ENCODE results near the gene TVP23A.

TVP23A gene

GRCh38 chr16:10808850-10809249 is 9.7 kb downstream of the TVP23A start:
- Histone ChIP-seq H3K4me3 (ENCODE audit: low read depth, low read length) (no peak overlapping the region), H2AFZ (no peak overlapping the region), H3K4me2 (ENCODE audit: low read length) (no peak overlapping the region), H3K79me2 (no peaks in the 10 kb centered on the region), H3K27ac (no peak overlapping the region), H3K9me3 (ENCODE audit: control insufficient read depth, low read length) (no peaks in the 10 kb centered on the region), H3K36me3 (ENCODE audit: control insufficient read depth, insufficient read depth, low read length) (no peaks in the 10 kb centered on the region), H3K27me3 (ENCODE audit: control insufficient read depth, insufficient read depth, low read length) (no peaks in the 10 kb centered on the region), H3K9ac (no peak overlapping the region), H3K4me1 (no peaks in the 10 kb centered on the region)
- TF ChIP-seq CTCF (IDR thresholded peaks at IDR 0.05), result no peak

- no peaks in the 10 kb centered on the region for H3K4me1 ChIP-seq
- no peak overlapping the region for H3K9ac ChIP-seq
- H3K27me3 ChIP-seq (ENCODE audit: control insufficient read depth, insufficient read depth, low read length), result no peaks in the 10 kb centered on the region
- no peaks in the 10 kb centered on the region for H3K36me3 ChIP-seq (ENCODE audit: control insufficient read depth, insufficient read depth, low read length)
- H3K27ac ChIP-seq, result no peak overlapping the region
- H2AFZ ChIP-seq, result no peak overlapping the region
- TF ChIP-seq CTCF (IDR thresholded peaks at IDR 0.05), result no peak
- no peaks in the 10 kb centered on the region for H3K79me2 ChIP-seq
- no peak overlapping the region for H3K4me2 ChIP-seq (ENCODE audit: low read length)
- no peaks in the 10 kb centered on the region for H3K9me3 ChIP-seq (ENCODE audit: control insufficient read depth, low read length)
- H3K4me3 ChIP-seq (ENCODE audit: low read depth, low read length), result no peak overlapping the region
Observed at GRCh38 chr16:10808218-10808617, 10.4 kb downstream of the TVP23A start.

GRCh38 chr16:10806698-10807097 is 11.9 kb downstream of the TVP23A start:
- TF ChIP-seq CTCF (IDR thresholded peaks at IDR 0.05), result no peak
- H3K36me3 ChIP-seq (ENCODE audit: control insufficient read depth, insufficient read depth, low read length), result no peaks in the 10 kb centered on the region
- H3K4me2 ChIP-seq (ENCODE audit: low read length), result no peak overlapping the region
- H3K27me3 ChIP-seq (ENCODE audit: control insufficient read depth, insufficient read depth, low read length), result no peaks in the 10 kb centered on the region
- no peak overlapping the region for H2AFZ ChIP-seq
- no peaks in the 10 kb centered on the region for H3K4me1 ChIP-seq
- no peaks in the 10 kb centered on the region for H3K9me3 ChIP-seq (ENCODE audit: control insufficient read depth, low read length)
- no peak overlapping the region for H3K27ac ChIP-seq
- no peaks in the 10 kb centered on the region for H3K79me2 ChIP-seq
- no peak overlapping the region for H3K4me3 ChIP-seq (ENCODE audit: low read depth, low read length)
- H3K9ac ChIP-seq, result no peak overlapping the region

GRCh38 chr16:10805334-10805733 is 13.3 kb downstream of the TVP23A start:
- no peak overlapping the region for H3K27ac ChIP-seq

More at GRCh38 chr16:10805334-10805733, 13.3 kb downstream of the TVP23A start:
- Histone ChIP-seq H2AFZ (no peak overlapping the region), H3K9ac (no peak overlapping the region), H3K27me3 (ENCODE audit: control insufficient read depth, insufficient read depth, low read length) (no peaks in the 10 kb centered on the region), H3K4me3 (ENCODE audit: low read depth, low read length) (no peak overlapping the region), H3K4me2 (ENCODE audit: low read length) (no peak overlapping the region), H3K79me2 (no peaks in the 10 kb centered on the region), H3K4me1 (no peaks in the 10 kb centered on the region), H3K36me3 (ENCODE audit: control insufficient read depth, insufficient read depth, low read length) (no peaks in the 10 kb centered on the region), H3K9me3 (ENCODE audit: control insufficient read depth, low read length) (no peaks in the 10 kb centered on the region)
- no peak for TF ChIP-seq CTCF (IDR thresholded peaks at IDR 0.05)
